Activated CD8-positive, alpha-beta T cell treated with anti-CD3 and anti-CD28 coated beads, Interleukin-2, amount 10 ng/mL, durations not matched to agents 7 days and 5 days (primary cell): ENCODE results near the gene XPO4. TPM values are rescaled to one million over a fixed set of nuclear protein-coding genes. Genes with fewer than 3 reads are reported as not detected.
"Not testable (repeated sequence)": the region's sequence is repeated elsewhere in the genome, so short reads cannot be mapped to it uniquely, and the experiment has no call there.

ENCODE experiments used
- ATAC-seq: fragments of 150-1000 bp; cut with Tn5 transposase; one replicate; pipeline ENCODE4 v1.10.0; 2021; ENCODE audit warnings: moderate library complexity
- CTCF ChIA-PET: fragments of 350-600 bp; sonication (Branson Sonifier 250); formaldehyde crosslinking; loops from one replicate; lab custom pipeline; 2021; ENCODE audit warnings: antibody characterized with exemption; lab: Charles Lee
- POLR2A ChIA-PET: fragments of 350-600 bp; sonication (Branson Sonifier 250); formaldehyde crosslinking; loops from one replicate; lab custom pipeline; 2021; ENCODE audit warnings: antibody characterized with exemption; lab: Charles Lee
- DNase-seq: peaks from one replicate; pipeline ENCODE4 v3.0.0-alpha.2; 2020
- H3K27ac Mint-ChIP-seq: one replicate; pipeline ENCODE4 v1.8.0; 2021; ENCODE audit warnings: mild to moderate bottlenecking, mixed read lengths
- H3K27me3 Mint-ChIP-seq: one replicate; pipeline ENCODE4 v1.8.0; 2021; ENCODE audit warnings: low read depth, mixed read lengths
- H3K36me3 Mint-ChIP-seq: one replicate; pipeline ENCODE4 v1.8.0; 2021; ENCODE audit warnings: low read depth, mixed read lengths
- H3K4me1 Mint-ChIP-seq: one replicate; pipeline ENCODE4 v1.8.0; 2021; ENCODE audit warnings: low read depth, mixed read lengths
- H3K4me3 Mint-ChIP-seq: one replicate; pipeline ENCODE4 v1.8.0; 2021; ENCODE audit warnings: mild to moderate bottlenecking, mixed read lengths
- H3K9me3 Mint-ChIP-seq: one replicate; pipeline ENCODE4 v1.8.0; 2022; ENCODE audit warnings: mixed read lengths; ENCODE audit not compliant: insufficient read depth
- total RNA-seq, 2 experiments: library from RNA; stranded (reverse); gene quantifications; one replicate each; pipeline ENCODE4 v1.2.3, GENCODE V29; 2021

XPO4 gene
- total RNA-seq, 2 experiments from 2014 or later: 18.6 to 19.8 TPM

DNA sequence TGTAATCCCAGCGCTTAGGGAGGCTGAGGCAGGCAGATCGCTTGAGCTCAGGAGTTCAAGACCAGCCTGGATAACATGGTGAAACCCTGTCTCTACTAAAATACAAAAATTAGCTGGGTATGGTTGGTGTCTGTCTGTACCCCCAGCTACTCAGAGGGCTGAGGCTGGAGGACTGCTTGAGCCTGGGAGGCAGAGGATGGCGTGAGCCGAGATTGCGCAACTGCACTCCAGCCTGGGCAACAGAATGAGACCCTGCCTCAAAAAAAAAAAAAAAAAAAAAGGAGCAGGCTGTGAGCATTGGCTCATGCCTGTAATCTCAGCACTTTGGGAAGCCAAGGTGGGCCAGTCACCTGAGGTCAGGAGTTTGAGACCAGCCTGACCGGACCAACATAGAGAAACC, 12.0 kb downstream of the XPO4 start:
- H3K4me1 Mint-ChIP-seq: peaks cover 17% of the 10 kb centered on the region
- DNase-seq, H3K4me3 Mint-ChIP-seq, H3K9me3 Mint-ChIP-seq, H3K27me3 Mint-ChIP-seq, H3K36me3 Mint-ChIP-seq, H3K27ac Mint-ChIP-seq, CTCF ChIA-PET, ATAC-seq: not testable (repeated sequence)
- POLR2A ChIA-PET: interaction anchor here (3.3 kb wide), 1 partner anchor 12 kb away, joined by 14 read pairs; the partner anchor contains the start of gene XPO4

DNA sequence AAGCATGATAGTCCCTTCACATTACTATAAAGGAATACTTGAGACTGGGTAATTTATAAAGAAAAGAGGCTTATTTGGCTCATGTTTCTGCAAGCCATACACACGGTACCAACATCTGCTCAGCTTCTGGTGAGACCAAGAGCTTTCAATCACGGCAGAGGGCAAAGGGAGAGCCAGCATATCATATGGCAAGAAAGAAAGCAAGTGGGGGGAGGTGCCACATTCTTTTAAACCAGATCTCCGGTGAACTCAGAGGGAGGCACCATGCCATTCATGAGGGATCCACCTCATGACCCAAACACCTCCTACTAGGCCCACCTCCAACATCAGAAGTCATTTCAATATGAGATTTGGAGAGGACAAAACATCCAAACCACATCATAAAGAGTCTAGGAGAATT, 20.3 kb downstream of the XPO4 start:
- Mint-ChIP-seq H3K36me3 (peaks cover 14% of the 10 kb centered on the region), H3K27ac (no peak overlapping the region), H3K4me1 (peaks cover 5% of the 10 kb centered on the region), H3K9me3 (no peaks in the 10 kb centered on the region), H3K4me3 (no peak overlapping the region), H3K27me3 (no peaks in the 10 kb centered on the region)
- ChIA-PET POLR2A (no interaction called here), CTCF (no interaction called here)
- ATAC-seq: no peak
- no peak for DNase-seq

- Mint-ChIP-seq H3K9me3 (no peaks in the 10 kb centered on the region), H3K4me3 (no peak overlapping the region), H3K27me3 (no peaks in the 10 kb centered on the region), H3K27ac (no peak overlapping the region), H3K36me3 (peaks cover 16% of the 10 kb centered on the region), H3K4me1 (peaks cover 10% of the 10 kb centered on the region)
- ChIA-PET POLR2A (no interaction called here), CTCF (no interaction called here)
- ATAC-seq (no peak), DNase-seq (no peak)
These were observed 24.6 kb downstream of the XPO4 start for GRCh38 chr13:20877902-20878301.

- H3K27ac Mint-ChIP-seq, H3K27me3 Mint-ChIP-seq, H3K9me3 Mint-ChIP-seq, DNase-seq, H3K4me3 Mint-ChIP-seq, H3K4me1 Mint-ChIP-seq, CTCF ChIA-PET, POLR2A ChIA-PET, ATAC-seq: not testable (repeated sequence)
- H3K36me3 Mint-ChIP-seq: peaks cover 16% of the 10 kb centered on the region
These were observed 25.7 kb downstream of the XPO4 start for GRCh38 chr13:20876802-20877201.

DNA sequence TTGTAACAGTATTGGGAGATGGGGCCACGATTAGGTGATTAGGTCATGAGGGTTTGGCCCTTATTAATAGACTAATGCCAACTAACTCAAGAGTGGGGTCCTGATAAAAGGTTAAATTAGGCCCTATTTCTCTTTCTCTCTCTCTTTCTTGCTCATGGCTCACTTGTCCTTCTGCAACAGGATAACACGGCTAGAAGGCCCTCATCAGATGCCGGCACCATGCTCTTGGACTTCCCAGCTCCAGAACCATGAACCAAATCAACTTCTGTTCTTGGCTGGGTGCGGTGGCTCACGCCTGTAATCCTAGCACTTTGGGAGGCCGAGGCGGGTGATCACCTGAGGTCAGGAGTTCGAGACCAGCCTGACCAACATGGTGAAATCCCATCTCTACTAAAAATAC, 28.1 kb downstream of the XPO4 start:
- peaks cover 11% of the 10 kb centered on the region for H3K36me3 Mint-ChIP-seq
- ATAC-seq, H3K4me1 Mint-ChIP-seq, CTCF ChIA-PET, H3K27ac Mint-ChIP-seq, H3K27me3 Mint-ChIP-seq, H3K9me3 Mint-ChIP-seq, DNase-seq, H3K4me3 Mint-ChIP-seq, POLR2A ChIA-PET: not testable (repeated sequence)

- no peak overlapping the region for H3K27ac Mint-ChIP-seq
- H3K4me1 Mint-ChIP-seq: peaks cover 10% of the 10 kb centered on the region
- CTCF ChIA-PET: no interaction called here
- no peak for DNase-seq
- no peaks in the 10 kb centered on the region for H3K9me3 Mint-ChIP-seq
- no peak for ATAC-seq
- POLR2A ChIA-PET: no interaction called here
- no peak overlapping the region for H3K4me3 Mint-ChIP-seq
- no peaks in the 10 kb centered on the region for H3K27me3 Mint-ChIP-seq
- peaks cover 11% of the 10 kb centered on the region for H3K36me3 Mint-ChIP-seq
These were observed 29.2 kb downstream of the XPO4 start for GRCh38 chr13:20873348-20873747.

DNA sequence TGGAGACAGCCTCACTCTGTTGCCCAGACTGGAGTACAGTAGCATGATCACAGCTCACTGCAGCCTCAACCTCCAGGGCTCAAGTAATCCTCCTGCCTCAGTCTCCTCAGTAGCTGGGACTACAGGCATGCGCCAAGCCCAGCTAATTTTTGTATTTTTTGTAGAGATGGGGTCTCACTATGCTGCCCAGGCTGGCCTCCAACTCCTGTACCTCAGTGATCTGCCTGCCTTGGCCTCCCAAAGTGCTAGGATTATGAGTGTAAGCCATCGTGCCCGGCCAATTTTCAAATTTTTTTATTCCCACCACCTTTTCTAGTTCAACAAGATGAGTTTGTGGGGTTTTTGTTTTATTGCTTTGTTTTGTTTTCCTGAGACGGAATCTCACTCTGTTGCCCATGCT, 31.7 kb downstream of the XPO4 start:
- H3K4me1 Mint-ChIP-seq: no peaks in the 10 kb centered on the region
- no peaks in the 10 kb centered on the region for H3K9me3 Mint-ChIP-seq
- DNase-seq: no peak
- POLR2A ChIA-PET: no interaction called here
- H3K27ac Mint-ChIP-seq: no peak overlapping the region
- no peaks in the 10 kb centered on the region for H3K27me3 Mint-ChIP-seq
- no peak for ATAC-seq
- peaks cover 3% of the 10 kb centered on the region for H3K36me3 Mint-ChIP-seq
- CTCF ChIA-PET: no interaction called here
- no peak overlapping the region for H3K4me3 Mint-ChIP-seq

GRCh38 chr13:20869540-20869939, 33.0 kb downstream of the XPO4 start:
- CTCF ChIA-PET: no interaction called here

GRCh38 chr13:20867408-20867807, 35.1 kb downstream of the XPO4 start:
- H3K27ac Mint-ChIP-seq: no peak overlapping the region
- CTCF ChIA-PET: interaction anchor here (0.7 to 0.8 kb wide), 2 partner anchors 9 to 57 kb away, joined by 3 read pairs; no protein-coding TSS in a partner anchor
- H3K4me1 Mint-ChIP-seq: peaks cover 5% of the 10 kb centered on the region
- H3K27me3 Mint-ChIP-seq: no peaks in the 10 kb centered on the region
- POLR2A ChIA-PET: no interaction called here
- no peaks in the 10 kb centered on the region for H3K9me3 Mint-ChIP-seq
- H3K4me3 Mint-ChIP-seq: no peak overlapping the region
- ATAC-seq: no peak
- no peak for DNase-seq
- H3K36me3 Mint-ChIP-seq: peaks cover 9% of the 10 kb centered on the region

More at GRCh38 chr13:20869540-20869939, 33.0 kb downstream of the XPO4 start:
- H3K4me3 Mint-ChIP-seq: no peak overlapping the region
- no peak for ATAC-seq
- no peak for DNase-seq
- H3K4me1 Mint-ChIP-seq: peaks cover 3% of the 10 kb centered on the region
- H3K9me3 Mint-ChIP-seq: no peaks in the 10 kb centered on the region
- H3K27me3 Mint-ChIP-seq: no peaks in the 10 kb centered on the region
- POLR2A ChIA-PET: interaction anchor here (0.6 kb wide), 1 partner anchor 41 kb away, joined by 4 read pairs; no protein-coding TSS in a partner anchor
- peaks cover 3% of the 10 kb centered on the region for H3K36me3 Mint-ChIP-seq
- no peak overlapping the region for H3K27ac Mint-ChIP-seq

- ATAC-seq, H3K27me3 Mint-ChIP-seq, POLR2A ChIA-PET, H3K27ac Mint-ChIP-seq, DNase-seq, H3K4me1 Mint-ChIP-seq, H3K4me3 Mint-ChIP-seq, H3K9me3 Mint-ChIP-seq: not testable (repeated sequence)
- peaks cover 15% of the 10 kb centered on the region for H3K36me3 Mint-ChIP-seq
- CTCF ChIA-PET: interaction anchor here (1.0 to 1.2 kb wide), 2 partner anchors 9 to 34 kb away, joined by 3 read pairs; no protein-coding TSS in a partner anchor
These were observed 40.9 kb downstream of the XPO4 start for GRCh38 chr13:20861666-20862065.

DNA sequence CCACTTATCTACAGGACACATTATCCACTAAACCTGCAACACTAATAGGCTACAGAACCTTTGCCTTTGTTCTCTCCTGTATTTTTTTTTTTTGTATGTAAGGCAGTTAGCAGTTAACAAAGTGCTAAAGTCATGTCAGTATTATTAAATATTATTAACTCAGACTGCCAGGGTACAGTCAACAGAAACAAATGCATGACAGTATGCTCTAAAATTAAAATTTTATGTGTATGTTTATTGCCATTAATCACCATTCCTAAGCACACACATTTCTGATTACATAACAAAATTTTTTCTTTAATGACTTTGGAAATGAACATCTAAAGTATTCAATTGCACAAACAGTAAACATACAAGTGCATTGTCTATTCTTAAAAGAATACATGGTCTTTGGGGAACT, 41.7 kb downstream of the XPO4 start:
- H3K36me3 Mint-ChIP-seq: peaks cover 15% of the 10 kb centered on the region
- ATAC-seq: no peak
- H3K9me3 Mint-ChIP-seq: no peaks in the 10 kb centered on the region
- H3K4me3 Mint-ChIP-seq: no peak overlapping the region
- H3K27ac Mint-ChIP-seq: peak overlapping the region; percentile 7
- H3K4me1 Mint-ChIP-seq: peaks cover 5% of the 10 kb centered on the region
- ChIA-PET POLR2A (no interaction called here), CTCF (no interaction called here)
- DNase-seq: no peak
- H3K27me3 Mint-ChIP-seq: no peaks in the 10 kb centered on the region

DNA sequence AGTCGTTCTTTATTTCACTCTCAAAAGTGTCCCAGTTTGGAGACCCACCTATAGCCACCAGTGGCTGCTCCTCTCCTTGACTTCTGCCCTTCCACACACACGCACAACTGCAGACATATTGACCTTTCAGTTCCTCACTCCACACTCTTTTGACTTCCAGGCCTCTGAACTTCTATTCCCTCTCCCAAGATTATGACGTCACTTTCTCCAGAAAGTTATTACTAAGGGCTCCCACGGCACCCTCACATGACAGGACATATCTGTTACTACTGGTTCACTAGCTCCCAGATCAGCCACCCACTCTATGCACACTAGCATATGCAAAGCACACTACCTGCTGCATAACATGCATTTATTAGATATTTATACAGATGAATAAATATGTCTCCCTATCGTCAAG, 45.9 kb downstream of the XPO4 start:
- POLR2A ChIA-PET: no interaction called here
- H3K36me3 Mint-ChIP-seq: peaks cover 12% of the 10 kb centered on the region
- H3K4me3 Mint-ChIP-seq: no peak overlapping the region
- no peak overlapping the region for H3K27ac Mint-ChIP-seq
- no peak for ATAC-seq
- DNase-seq: no peak
- CTCF ChIA-PET: no interaction called here
- no peaks in the 10 kb centered on the region for H3K27me3 Mint-ChIP-seq
- H3K4me1 Mint-ChIP-seq: no peaks in the 10 kb centered on the region
- H3K9me3 Mint-ChIP-seq: no peaks in the 10 kb centered on the region

DNA sequence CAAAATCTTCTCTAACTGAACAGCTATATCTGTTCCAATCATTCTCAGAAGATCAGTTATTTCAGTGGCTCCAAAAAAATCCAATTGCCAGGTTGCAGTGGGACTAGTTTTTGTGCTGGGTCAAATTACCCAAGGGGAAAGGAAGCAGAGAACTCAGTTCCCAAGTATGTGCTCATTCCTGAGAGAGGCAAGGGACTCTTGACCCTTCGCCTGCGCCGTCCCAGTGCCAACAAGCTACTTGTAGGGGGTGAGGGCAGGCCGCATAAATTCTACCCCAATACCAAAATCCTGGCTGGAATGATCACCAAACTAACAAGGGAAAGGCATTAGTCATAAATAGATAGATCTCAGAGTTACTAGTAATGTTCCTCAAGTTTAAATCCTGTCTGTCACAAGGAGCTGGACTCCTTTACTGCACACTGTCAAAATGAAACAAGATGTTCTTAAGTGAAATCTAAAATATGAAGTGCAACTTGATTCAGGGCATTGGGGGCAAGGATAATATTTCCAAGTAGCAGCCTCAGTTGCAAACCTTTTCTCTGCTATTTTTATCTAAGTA, 50.6 kb downstream of the XPO4 start:
- DNase-seq (no peak), ATAC-seq (no peak)
- Mint-ChIP-seq H3K4me3 (no peak overlapping the region), H3K27ac (no peak overlapping the region), H3K9me3 (no peaks in the 10 kb centered on the region), H3K27me3 (no peaks in the 10 kb centered on the region), H3K36me3 (peaks cover 14% of the 10 kb centered on the region), H3K4me1 (no peaks in the 10 kb centered on the region)
- CTCF ChIA-PET: no interaction called here
- POLR2A ChIA-PET: no interaction called here
